Vagina (tissue), 2 donors: Measurements from ENCODE around the gene ACTR8.

ENCODE experiments used
- CTCF ChIP-seq, 3 experiments: fragments of 450-650 bp in 2 of 3; fragments of 200-600 bp in 1 of 3; sonication (generic) in 1 of 3; IDR thresholded peaks; one replicate each; pipeline ENCODE4 v1.5.1; 2017 to 2019; ENCODE audit warnings: antibody characterized with exemption in 3 of 3, mild to moderate bottlenecking in 2 of 3, moderate library complexity in 2 of 3
- POLR2A ChIP-seq, 2 donors: fragments of 450-650 bp; IDR thresholded peaks; one replicate each; pipeline ENCODE4 v1.6.1; 2017; ENCODE audit warnings: antibody characterized with exemption in 2 of 2, mild to moderate bottlenecking in 2 of 2, moderate library complexity in 2 of 2
- POLR2AphosphoS5 ChIP-seq, 2 donors: sonication (generic); formaldehyde crosslinking; IDR thresholded peaks; one replicate each; pipeline ENCODE4 v1.9.0; 2017; ENCODE audit warnings: antibody characterized with exemption in 2 of 2, mild to moderate bottlenecking in 2 of 2, low read depth in 1 of 2; ENCODE audit not compliant: insufficient read depth in 1 of 2

GRCh38 chr3:53900666-53901331 lies 18.8 kb upstream of the ACTR8 start:
- TF ChIP-seq CTCF (IDR thresholded peaks at IDR 0.05), result no peak
- TF ChIP-seq POLR2A (IDR thresholded peaks at IDR 0.05), result no peak
- TF ChIP-seq POLR2AphosphoS5 (IDR thresholded peaks at IDR 0.05; ENCODE audit: insufficient read depth in 1 of 2, low read depth in 1 of 2), result no peak
